Measurements from ENCODE around the gene CYP4F8. TPM values are rescaled to one million over a fixed set of nuclear protein-coding genes. Genes with fewer than 3 reads are reported as not detected.
"Not testable (repeated sequence)": the region's sequence is repeated elsewhere in the genome, so short reads cannot be mapped to it uniquely, and the experiment has no call there.

The CYP4F8 gene
- polyA plus RNA-seq, 1 experiment, result not detected

- POLR2A ChIA-PET, result no interaction called here
These were observed 26.8 kb upstream of the CYP4F8 start for GRCh38 chr19:15588265-15588664.

GRCh38 chr19:15589760-15590451, 25.1 kb upstream of the CYP4F8 start:
- no peak for DNase-seq (ENCODE audit: low read depth, low spot score)
- H3K9me3 ChIP-seq (ENCODE audit: control insufficient read depth, insufficient read depth, low read length), result no peaks in the 10 kb centered on the region
- no peak overlapping the region for H3K27ac ChIP-seq (ENCODE audit: low read depth, low read length)
- TF ChIP-seq, protein P1, sequence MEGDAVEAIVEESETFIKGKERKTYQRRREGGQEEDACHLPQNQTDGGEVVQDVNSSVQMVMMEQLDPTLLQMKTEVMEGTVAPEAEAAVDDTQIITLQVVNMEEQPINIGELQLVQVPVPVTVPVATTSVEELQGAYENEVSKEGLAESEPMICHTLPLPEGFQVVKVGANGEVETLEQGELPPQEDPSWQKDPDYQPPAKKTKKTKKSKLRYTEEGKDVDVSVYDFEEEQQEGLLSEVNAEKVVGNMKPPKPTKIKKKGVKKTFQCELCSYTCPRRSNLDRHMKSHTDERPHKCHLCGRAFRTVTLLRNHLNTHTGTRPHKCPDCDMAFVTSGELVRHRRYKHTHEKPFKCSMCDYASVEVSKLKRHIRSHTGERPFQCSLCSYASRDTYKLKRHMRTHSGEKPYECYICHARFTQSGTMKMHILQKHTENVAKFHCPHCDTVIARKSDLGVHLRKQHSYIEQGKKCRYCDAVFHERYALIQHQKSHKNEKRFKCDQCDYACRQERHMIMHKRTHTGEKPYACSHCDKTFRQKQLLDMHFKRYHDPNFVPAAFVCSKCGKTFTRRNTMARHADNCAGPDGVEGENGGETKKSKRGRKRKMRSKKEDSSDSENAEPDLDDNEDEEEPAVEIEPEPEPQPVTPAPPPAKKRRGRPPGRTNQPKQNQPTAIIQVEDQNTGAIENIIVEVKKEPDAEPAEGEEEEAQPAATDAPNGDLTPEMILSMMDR (IDR thresholded peaks at IDR 0.05; ENCODE audit: low read depth, low read length), result no peak
- ChIA-PET CTCF (no interaction called here), POLR2A (no interaction called here)
- H3K27me3 ChIP-seq (ENCODE audit: control insufficient read depth, insufficient read depth, low read length), result no peaks in the 10 kb centered on the region
- no peak overlapping the region for H3K4me3 ChIP-seq (ENCODE audit: low read depth, low read length)

More at GRCh38 chr19:15588265-15588664, 26.8 kb upstream of the CYP4F8 start:
- CTCF ChIA-PET, result no interaction called here
- TF ChIP-seq, protein P1 (IDR thresholded peaks at IDR 0.05; ENCODE audit: low read depth, low read length), result no peak
- DNase-seq (ENCODE audit: low read depth, low spot score), result no peak
- Histone ChIP-seq H3K27me3 (ENCODE audit: control insufficient read depth, insufficient read depth, low read length) (no peaks in the 10 kb centered on the region), H3K9me3 (ENCODE audit: control insufficient read depth, insufficient read depth, low read length) (peaks cover 6% of the 10 kb centered on the region; the same call in 1 of the 2 replicates), H3K4me3 (ENCODE audit: low read depth, low read length) (no peak overlapping the region), H3K27ac (ENCODE audit: low read depth, low read length) (no peak overlapping the region)

DNA sequence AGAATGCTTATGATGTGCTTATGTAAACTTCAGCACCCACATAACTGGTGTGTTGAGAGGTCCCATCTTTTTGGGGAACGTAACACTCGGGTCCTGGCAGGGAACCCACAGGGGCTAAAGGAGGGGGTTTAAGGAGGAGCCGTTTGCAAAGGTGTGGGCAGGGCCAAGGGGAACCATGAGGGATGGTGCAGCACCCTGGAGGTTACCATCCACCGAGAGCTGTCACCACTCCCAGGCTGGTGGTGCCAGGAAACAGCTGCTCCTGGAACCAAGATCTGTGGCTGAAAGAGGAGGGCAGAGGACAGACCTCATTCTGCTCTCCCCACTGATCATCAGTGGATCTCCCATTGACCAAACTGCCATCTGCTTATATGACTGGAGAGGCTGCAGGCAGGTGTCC, 23.2 kb upstream of the CYP4F8 start:
- ChIA-PET POLR2A (no interaction called here), CTCF (no interaction called here)
- DNase-seq (ENCODE audit: low read depth, low spot score), result no peak
- Histone ChIP-seq H3K27me3 (ENCODE audit: control insufficient read depth, insufficient read depth, low read length) (no peaks in the 10 kb centered on the region), H3K9me3 (ENCODE audit: control insufficient read depth, insufficient read depth, low read length) (no peaks in the 10 kb centered on the region), H3K4me3 (ENCODE audit: low read depth, low read length) (no peak overlapping the region), H3K27ac (ENCODE audit: low read depth, low read length) (no peak overlapping the region)
- TF ChIP-seq, protein P1 (IDR thresholded peaks at IDR 0.05; ENCODE audit: low read depth, low read length), result no peak

GRCh38 chr19:15592506-15592905, 22.5 kb upstream of the CYP4F8 start:
- H3K27me3 ChIP-seq (ENCODE audit: control insufficient read depth, insufficient read depth, low read length); H3K4me3 ChIP-seq (ENCODE audit: low read depth, low read length); CTCF ChIA-PET; H3K9me3 ChIP-seq (ENCODE audit: control insufficient read depth, insufficient read depth, low read length); POLR2A ChIA-PET; DNase-seq (ENCODE audit: low read depth, low spot score); H3K27ac ChIP-seq (ENCODE audit: low read depth, low read length): not testable (repeated sequence)

- H3K27ac ChIP-seq (ENCODE audit: low read depth, low read length); H3K27me3 ChIP-seq (ENCODE audit: control insufficient read depth, insufficient read depth, low read length); POLR2A ChIA-PET; H3K4me3 ChIP-seq (ENCODE audit: low read depth, low read length); H3K9me3 ChIP-seq (ENCODE audit: control insufficient read depth, insufficient read depth, low read length); DNase-seq (ENCODE audit: low read depth, low spot score); CTCF ChIA-PET: not testable (repeated sequence)
These were observed 21.3 kb upstream of the CYP4F8 start for GRCh38 chr19:15593766-15594165.

- DNase-seq (ENCODE audit: low read depth, low spot score), result no peak
These were observed 19.9 kb upstream of the CYP4F8 start for GRCh38 chr19:15595069-15595468.

DNA sequence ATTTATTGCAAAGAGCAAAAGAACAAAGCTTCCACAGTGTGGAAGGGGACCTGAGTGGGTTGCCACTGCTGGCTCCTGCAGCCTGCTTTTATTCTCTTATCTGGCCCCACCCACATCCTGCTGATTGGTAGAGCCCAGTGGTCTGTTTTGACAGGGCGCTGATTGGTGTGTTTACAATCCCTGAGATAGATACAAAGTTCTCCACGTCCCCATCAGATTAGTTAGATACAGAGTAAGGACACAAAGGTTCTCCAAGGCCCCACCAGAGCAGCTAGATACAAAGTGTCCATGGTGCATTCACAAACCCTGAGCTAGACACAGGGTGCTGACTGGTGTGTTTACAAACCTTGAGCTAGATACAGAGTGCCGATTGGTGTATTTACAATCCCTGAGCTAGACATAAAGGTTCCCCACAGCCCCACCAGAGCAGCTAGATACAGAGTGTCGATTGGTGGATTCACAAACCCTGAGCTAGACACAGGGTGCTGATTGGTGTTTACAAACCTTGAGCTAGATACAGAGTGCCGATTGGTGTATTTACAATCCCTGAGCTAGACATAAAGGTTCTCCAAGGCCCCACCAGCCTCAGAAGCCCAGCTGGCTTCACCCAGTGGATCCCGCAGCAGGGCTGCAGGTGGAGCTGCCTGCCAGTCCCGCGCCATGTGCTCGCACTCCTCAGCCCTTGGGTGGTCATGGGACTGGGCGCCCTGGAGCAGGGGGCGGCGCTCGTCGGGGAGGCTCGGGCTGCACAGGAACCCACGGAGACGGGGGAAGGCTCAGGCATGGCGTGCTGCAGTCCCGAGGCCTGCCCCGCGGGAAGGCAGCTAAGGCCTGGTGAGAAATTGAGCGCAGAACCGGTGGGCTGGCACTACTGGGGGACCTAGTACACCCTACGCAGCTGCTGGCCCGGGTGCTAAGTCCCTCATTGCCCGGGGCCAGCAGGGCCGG, 6.8 kb upstream of the CYP4F8 start:
- H3K27ac ChIP-seq (ENCODE audit: low read depth, low read length); H3K27me3 ChIP-seq (ENCODE audit: control insufficient read depth, insufficient read depth, low read length); H3K4me3 ChIP-seq (ENCODE audit: low read depth, low read length); CTCF ChIA-PET; DNase-seq (ENCODE audit: low read depth, low spot score); H3K9me3 ChIP-seq (ENCODE audit: control insufficient read depth, insufficient read depth, low read length); POLR2A ChIA-PET: not testable (repeated sequence)

More at GRCh38 chr19:15595069-15595468, 19.9 kb upstream of the CYP4F8 start:
- CTCF ChIA-PET, result no interaction called here
- H3K9me3 ChIP-seq (ENCODE audit: control insufficient read depth, insufficient read depth, low read length), result no peaks in the 10 kb centered on the region
- H3K27ac ChIP-seq (ENCODE audit: low read depth, low read length), result no peak overlapping the region
- no peak overlapping the region for H3K4me3 ChIP-seq (ENCODE audit: low read depth, low read length)
- no peaks in the 10 kb centered on the region for H3K27me3 ChIP-seq (ENCODE audit: control insufficient read depth, insufficient read depth, low read length)
- POLR2A ChIA-PET, result no interaction called here
- TF ChIP-seq, protein P1 (IDR thresholded peaks at IDR 0.05; ENCODE audit: low read depth, low read length), result no peak

Data from AG04450 (cell line).